Kidney glomerular epithelial cell (primary cell): ENCODE data around the gene PPM1G.
A peak's percentile ranks its signal among the peaks of the same experiment; 100 is the strongest.

ENCODE experiments used
- DNase-seq: peaks from one replicate; lab custom pipeline; 2025; lab: John Stamatoyannopoulos, UW

Gene PPM1G

DNA sequence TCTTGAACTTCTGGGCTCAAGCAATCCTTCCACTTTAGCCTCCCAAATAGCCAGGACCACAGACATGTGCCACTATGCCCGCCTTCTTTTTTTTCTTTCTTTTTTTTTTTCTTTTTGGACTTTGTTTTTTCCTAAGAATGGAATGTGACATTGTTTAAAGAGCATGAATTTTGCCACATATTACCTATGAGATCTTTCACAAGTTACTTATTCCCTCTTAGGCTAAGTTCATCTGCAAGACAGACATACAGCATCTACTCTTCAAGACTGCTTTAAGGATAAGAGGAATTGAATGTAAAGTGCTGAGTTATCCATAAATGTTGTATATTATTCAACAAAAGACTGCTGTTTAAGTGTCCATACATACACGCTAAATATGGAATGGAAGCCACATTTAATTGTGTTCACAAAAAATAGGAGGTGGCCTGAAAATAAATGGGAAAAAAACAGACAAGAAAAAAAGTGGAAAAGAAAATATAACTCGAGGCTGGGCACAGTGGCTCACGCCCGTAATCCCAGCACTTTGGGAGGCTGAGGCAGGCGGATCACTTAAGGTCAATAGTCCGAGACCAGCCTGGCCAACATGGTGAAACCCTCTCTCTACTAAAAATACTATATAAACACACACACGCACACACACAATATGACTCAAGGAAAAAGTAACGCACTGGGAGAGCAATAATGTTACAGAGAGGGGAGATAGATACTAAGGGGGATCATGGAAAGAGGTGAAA is 3.2 kb upstream of the PPM1G start:
- DNase-seq: no peak

DNA sequence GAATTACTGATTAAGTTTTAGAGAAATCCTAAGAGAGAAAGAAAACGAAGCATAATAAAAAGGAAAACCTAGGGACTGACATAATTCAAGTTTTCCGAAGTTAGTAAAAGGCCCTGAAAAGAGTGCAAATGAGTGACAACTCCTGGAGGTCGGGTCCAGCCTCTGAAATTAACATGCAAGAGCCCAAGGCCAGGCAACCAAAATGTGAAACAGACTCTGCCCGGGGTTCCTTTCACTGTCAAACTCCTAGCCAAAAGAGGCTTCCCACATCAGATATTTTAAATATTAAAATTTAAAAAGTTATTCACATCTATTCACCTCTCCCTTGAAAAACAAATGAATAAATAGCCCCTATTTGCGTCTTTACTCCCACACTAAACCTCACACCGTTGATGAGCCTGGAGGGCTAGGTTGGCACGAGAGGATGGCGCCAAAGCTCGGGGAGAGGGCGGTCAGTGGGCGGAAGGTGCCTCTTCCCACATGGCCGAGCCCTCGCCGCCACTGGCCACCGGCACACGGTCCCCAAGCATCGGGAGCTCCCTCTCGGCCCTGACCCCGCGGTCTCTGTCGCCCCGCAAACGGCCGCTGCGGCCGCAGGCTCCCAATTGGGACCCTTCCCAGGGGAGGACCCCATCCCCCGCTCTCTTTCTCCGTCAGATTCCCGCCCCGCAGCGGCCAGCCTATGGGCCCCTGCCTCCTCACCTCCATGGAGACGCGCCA is 630 bp downstream of the PPM1G start:
- DNase-seq: no peak

DNA sequence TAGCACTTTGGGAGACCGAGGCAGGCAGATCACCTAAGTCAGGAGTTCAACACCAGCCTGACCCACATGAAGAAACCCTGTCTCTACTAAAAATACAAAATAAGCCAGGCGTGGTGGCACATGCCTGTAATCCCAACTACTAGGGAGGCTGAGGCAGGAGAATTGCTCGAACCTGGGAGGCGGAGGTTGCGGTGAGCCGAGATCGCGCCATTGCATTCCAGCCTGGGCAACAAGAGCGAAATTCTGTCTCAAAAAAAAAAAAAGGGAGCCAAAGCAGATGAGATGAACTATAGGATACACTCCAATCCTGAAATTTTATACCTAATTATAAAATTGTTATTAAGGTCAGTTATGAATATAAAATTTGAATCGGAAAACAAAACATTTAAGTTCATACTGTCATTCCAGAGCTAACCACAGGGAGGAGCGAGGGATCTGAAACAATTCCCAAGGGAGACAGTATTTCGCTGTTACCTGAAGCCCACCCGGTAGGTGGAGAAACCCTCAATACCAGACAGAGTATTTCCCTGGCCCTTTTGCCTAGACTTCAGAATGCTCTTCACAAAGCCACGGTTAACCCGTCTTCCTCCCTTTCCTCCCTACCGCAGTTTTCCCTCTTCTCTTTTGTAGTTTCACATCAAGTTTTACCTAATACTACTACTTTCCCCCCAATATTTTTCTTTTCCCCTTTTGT is 1.4 kb downstream of the PPM1G start:
- DNase-seq: peak; percentile 31

DNA sequence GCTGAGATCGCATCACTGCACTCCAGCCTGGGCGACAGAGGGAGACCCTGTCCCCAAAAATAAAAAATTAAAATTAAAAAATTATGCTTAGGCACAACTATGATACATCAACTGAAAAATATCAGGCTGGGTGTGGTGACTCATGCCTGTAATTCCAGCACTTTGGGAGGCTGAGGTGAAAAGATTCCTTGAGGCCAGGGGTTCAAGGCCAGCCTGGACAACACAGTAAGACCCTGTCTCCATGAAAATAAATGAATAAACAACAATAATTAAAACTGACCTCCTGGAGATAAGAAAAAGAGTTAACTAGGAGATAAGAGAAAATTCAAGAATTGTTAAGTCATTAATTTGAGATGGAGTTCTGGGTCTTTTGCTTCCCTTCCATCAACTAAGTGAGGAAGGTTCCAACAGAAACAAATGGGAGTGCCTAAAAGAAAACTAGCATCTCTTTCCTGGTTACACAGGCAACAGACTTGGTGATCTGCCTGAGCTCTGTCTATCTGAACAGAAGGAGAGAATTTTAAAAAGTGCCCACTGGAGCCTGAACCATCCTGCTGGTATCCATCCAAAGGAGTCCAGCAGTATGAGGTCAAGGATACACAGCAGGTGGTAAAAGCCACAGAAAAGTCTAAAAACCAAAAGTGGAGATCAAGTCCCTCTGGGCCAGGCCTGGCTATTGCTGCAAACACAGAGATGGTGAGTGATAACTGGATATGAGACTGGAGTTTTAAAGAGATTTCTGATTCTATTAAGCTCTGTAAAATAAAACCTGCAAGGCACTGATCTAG is 8.8 kb downstream of the PPM1G start:
- no peak for DNase-seq

DNA sequence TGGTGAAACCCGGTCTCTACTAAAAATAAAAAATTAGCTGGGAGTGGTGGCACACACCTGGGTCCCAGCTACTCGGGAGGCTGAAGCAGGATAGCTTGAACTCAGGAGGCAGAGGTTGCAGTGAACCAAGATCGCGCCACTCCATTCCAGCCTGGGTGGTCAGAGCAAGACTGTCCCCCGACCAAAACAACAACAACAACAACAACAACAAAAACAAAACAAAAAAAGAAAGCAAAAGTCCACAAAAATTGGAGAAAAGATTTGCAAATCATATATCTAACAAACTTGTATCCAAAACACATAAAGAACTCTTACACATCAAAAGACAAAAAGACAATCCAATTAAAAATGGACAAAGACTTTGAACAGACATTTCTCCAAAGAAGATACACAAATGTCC is 10.4 kb downstream of the PPM1G start:
- DNase-seq: no peak

DNA sequence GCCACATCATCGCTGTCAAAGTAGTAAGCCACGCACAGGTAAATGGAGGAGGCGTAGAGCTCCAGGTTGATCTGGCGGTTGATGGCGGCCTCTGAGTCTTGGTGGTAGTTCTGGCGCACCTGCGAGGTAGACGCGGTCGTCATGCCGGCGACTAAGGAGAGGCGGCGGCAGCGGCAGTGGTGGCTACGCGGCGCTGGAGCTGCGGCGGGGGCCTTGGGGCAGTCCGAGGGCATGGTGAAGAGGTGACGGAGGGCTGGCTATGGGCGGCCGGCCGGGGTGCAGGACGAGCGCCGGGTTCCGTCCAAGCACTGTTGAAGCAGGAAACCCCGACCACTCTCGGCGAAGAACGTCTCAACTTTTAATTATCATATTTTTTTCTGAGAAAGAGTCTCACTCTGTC is 16.2 kb downstream of the PPM1G start:
- DNase-seq: no peak

DNA sequence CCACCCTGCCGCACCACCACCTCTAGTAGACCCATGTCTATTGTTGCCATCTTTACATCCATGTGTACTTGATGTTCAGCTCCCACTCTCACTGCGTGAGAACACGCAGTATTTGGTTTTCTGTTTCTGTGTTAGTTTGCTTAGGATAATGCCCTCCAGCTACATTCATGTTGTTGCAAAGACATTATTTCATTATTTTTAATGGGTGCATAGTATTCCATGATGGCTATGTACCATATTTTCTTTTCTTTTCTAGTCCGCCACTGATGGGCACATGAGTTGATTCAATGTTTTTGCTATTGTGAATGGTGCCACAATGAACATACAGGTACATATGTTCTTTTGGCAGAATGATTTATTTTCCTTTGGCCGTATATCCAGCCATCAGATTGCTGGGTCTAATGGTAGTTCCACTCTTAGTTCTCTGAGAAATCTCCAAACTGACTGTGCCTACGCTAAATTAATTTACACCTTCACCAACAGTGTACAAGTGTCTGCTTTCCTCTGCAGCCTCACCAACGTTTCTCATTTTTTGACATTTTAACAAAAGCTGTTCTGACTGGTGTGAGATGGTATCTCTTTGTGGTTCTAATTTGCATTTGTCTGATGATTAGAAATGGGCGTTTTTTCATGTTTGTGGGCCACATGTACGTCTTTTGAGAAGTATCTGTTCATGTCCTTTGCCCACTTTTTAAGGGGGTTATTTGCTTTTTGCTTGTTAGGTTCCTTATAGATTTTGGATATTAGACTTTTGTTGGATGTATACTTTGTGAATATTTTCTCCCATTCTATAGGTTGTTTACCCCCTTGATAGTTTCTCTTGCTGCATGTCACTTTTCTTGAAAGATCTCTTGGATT is 18.3 kb downstream of the PPM1G start:
- no peak for DNase-seq

DNA sequence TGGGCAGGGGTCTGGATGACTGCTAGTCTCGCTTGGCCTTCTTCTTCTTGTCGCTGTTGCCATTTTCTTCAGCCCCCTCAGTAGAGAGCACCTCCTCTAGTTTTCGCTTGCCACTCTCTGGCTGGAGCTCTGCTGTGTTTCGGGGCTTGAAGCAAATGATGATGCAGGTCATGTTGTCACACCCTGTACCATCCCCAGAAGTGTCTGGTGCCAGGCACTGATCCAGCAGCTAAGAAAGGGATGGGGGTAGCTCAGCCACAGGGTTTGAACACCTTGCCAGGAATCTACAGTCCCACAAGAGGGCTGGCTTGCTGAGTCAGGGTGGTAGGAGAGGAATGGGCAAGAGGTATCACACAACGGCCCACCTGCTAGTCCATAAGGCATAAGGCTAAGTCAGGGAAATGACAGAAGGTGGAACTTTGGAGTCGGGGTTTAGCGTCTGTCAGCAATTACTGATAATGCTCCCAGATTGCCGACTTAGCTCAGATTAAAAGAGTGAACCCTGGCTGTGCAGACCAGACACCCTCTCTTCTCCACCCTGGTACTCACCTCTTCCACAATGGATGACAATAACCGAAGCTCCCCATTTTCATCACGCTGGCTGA is 27.7 kb downstream of the PPM1G start:
- DNase-seq: no peak

DNA sequence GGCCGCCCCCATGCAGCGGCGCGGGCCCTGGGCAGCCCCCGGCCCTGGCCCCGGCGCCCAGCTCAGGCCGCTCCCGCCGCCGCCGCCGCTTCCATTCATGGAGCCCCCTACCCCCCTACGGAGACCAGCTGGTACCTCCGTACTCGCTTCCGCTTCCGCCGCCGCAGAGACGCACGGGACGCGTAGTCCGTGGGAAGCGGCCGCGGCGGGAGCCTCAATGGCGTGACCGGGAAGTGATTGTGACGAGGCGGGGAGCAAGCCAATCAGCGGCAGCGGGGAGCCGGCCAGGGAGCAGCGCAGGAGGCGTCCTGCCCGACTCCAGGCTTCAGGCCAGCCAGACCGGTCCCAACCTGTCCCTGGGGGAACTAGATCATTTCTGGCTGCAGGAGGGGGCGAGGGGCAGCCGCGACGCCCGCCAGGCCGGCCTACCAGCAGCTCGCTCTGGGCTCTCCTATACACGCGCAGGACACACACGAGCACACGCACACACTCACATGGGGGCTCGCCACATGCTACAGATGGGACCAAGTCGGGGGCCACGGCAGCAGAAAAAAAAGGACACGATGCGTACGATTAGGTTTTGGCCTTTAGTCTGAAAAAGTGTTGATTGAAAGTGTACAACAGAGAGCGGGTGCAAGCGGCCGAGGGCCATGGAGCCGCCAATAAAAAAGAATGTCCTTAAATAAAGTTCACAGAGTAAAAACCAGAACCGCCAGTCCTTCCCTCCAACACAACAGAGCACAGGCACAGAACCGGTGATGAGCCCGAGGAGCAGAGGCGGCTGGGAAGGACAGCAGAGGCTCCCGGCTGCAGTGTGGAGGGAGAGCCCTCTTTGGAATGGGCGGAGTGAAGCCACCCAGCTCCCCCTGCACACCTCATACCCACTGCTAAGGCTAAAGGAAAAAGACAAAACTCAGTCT is 28.5 kb downstream of the PPM1G start, which contains the start of gene ZNF513:
ZNF513 (minus strand) TSS at position 109 of the 920 bp plus-strand sequence. CDS start 208 bp downstream, outside the sequence.
- DNase-seq: peak; percentile 86

DNA sequence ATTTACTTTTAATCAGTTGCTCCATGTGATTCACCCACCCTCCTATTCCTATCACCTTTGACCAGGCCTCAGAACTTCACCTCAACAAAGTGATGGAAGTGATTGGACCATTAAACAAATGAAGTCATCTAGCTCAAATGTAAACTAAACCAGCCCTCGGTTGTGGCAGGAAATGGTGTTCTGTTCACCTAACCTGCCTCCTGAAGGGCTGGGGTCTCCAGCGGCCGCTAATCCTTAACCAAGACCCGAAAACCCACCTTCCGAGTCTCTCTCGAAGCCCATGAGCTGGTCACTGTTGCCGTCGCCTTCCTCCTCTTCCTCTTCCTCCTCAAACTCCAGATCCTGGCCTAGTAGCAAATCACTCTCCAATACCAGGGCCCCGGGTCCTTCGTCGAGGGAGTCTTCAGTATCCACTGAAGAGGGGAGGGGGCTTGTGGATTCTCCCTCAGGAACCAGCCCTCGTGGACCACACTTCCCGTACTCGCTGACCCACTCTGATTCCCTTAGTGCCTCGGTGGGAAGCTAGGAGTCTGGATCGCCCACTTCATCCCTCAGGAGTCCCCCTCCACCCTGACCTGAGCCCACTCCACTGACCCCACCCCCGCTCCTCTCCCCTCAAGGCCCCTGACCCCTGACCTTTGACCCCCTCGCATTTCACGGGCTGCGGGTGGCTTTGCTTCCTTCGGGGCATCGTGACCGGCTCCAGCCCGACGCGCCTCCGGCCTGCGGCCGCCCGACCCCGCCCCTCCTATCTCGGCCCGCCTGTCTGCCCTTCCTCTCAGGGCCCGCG is 29.4 kb downstream of the PPM1G start:
- DNase-seq: no peak

DNA sequence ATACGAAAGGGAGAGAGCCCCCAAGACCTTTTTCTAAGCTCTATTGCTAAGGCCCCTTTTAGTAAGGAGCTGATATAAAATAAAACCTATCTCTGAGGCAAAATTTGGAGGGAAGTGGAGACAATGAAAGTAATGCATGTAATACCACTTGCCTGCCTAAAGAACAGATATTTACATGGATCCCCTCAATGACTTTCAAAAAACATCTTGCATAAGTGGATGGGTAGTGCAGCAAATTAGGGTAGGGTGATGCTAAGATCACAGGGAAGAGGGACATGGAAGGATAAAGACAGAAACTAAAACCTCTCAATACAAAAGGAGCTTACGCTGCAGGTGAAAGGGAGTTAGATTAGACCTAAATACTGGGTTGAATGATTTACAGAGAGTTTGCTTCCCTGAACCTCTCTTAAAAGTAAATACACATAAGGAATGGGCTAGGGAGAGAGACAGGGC is 30.0 kb downstream of the PPM1G start:
- DNase-seq: no peak

DNA sequence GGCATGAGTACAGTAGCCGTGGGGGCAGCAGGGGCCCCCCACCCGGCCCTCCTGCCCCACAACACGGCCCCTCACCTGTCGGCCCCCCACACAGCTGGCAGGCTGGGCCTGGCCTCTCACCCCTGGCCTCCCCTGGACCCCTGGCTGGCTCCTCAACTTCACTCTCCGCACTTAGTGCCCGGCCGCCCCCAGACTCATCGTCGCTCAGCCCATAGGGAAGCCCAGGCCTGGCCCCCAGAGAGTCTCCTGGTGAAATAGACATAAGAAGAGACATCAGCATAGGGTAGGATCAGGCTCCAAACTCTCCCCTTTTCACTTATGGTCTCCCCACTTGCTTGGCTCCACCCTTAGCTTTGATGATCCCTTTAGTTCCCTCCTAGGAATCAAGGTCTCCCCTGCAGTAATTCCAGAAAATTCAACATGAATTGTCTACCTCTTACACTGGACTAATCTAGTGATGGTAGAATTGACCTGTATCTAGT is 30.5 kb downstream of the PPM1G start:
- no peak for DNase-seq

DNA sequence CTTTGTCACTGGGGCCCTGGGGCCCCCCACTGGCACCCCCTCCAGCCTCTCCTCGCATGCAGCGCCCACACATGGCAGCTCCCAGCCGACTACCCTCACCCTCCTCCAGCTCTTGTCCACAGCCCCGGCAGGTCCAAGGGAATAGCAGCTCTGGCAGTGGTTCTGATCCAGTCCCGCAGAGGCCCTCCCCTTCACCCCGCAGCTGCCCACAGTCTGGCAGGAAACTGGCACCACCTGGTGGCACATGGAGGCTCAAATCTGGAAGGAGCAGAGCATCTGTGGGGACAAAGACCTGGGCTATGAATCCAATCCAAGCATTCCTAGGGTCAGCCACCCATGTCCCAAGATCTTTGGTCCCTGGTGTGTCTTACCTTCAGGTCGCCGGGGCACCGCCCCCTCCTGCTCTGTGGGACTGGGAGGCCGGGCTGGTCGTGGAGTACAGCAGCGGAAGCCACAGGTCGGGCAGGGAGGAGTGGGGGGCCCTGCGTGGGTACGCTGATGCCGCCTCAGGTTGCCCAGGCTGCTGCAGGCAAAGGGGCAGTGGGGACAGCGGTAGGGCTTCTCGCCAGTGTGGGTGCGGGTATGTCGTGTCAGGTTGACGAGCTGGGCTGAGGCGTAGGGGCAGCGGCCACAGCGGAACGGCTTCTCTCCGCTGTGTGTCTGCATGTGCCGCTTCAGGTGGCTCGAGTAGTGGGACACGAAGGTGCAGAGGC is 31.1 kb downstream of the PPM1G start:
- DNase-seq: peak; percentile 21

DNA sequence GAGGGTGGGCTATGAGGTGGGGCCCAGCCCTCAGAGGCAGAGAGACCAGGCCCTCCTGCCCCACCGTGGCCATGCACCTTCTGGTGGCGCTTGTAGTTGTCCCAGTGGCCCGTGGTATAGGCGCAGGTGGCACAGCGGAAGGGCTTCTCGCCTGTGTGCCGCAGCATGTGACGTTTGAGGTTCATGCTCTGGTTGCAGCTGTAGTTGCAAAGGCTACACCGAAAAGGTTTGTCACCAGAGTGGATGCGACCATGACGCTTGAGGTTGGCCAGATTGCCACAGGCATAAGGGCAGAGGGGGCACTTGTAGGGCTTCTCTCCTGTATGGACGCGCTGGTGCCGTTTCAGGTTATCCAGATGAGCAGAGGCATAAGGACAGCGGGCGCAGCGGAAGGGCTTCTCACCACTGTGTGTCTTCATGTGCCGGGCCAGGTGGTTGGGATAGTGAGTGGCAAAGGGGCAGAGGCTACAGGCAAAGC is 31.7 kb downstream of the PPM1G start:
- no peak for DNase-seq

DNA sequence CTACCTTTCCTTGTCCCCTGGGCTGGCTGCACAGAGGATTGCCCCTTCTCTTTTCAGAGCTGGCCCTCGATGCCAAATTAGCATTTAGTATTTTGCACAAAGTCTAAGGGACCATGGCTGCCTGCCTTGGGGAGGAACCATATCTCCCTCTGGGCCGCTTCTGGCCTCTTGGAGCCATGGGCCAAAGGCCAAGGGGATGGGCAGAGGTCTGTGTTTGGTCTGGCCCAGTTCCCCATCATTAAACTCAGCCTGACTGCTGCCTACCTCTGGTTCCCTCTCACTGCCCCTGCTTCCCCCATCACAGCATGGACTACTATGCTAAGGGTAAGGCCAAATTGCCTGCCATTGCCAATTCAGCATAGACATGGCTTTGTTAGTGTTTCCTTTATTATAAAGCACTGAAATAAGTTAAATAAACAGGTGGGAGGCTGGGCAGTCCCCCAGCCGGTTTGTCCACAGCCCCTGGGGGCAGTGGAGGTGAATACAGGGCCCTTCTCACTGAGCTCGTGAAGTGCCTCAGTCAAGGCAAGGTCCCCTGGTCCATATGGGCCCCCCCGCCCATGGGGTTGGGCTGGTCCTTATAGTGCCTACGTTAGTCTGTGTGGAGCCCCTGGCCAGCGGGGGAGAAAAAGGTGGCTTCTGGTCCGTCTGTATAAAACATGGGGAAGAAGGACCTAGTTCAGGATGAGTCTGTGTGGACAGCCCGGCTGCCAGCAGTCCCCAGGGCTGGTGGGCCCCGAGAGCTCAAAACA is 32.3 kb downstream of the PPM1G start:
- DNase-seq: no peak

DNA sequence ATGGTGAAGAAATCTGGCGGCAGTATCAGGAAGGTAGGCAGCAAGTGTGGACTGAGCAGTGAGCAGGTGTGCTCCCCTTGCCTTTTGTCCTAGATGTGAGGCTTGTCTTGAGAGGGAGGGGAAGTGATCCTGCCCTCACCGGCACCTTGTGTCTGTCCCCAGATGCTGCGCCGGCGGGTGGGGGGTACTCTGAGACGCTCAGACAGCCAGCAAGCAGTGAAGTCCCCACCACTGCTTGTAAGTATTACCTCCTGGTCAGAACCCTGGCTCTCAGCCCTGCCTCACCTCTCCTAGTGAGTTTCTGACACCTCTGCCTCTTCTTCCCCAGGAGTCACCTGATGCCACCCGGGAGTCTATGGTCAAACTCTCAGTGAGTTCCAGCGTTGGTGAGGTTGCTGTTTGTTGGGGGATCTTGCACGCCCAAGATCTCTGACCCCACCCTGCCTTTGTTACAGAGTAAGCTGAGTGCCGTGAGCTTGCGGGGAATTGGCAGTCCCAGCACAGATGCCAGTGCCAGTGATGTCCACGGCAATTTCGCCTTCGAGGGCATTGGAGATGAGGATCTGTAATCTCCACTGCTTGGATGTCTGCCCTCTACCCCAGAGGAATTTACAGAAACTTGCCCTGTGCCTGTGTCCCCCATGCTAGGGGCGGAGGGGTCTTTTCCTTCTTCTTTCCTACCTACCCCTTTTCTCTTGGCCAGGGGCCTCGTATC is 33.1 kb downstream of the PPM1G start:
- DNase-seq: no peak
